ENCODE data around the gene MYLK.

MYLK gene

GRCh38 chr3:123871946-123872345 is 12.2 kb downstream of the MYLK start:
- no peak for DNase-seq

DNA sequence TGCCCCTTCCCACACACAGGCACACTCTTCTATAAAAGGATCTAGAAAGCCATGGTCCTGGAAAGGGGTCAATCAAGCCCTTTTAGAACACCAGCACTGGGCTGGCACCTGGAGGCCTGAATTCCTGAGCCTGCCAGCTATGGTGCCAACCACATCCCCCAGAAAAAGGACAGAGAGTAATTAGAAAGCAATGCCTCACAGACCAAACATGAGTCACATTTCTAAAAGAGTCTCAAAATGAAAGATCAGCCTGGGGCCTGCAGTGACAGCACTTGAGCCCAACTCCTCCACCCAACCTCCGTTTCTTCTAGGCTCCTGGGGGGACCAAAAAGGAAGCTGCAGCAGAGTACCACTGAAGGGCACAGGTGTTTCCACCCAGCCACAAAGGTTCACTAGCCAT is 14.1 kb downstream of the MYLK start:
- peak; percentile 53 for DNase-seq

- DNase-seq = no peak
These were observed 15.0 kb downstream of the MYLK start for GRCh38 chr3:123869165-123869564.

DNA sequence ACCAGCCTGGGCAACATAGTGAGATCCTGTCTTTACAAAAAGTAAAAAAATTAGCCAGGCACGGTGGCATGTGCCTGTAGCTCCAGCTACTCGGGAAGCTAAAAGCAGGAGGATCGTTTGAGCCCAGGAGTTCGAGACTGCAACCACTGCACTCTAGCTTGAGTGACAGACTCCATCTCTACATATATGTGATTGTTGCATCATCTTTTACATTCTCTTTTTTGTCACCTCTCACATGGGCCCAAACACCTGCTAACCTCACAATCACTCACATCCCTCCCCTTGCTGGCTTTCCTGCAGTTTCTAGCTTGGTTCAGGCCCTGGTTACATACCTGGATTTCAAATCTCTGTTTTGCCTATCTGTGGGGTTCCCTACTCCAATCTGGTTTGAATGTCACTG is 19.4 kb downstream of the MYLK start:
- no peak for DNase-seq

GRCh38 chr3:123862152-123862551 is 22.0 kb downstream of the MYLK start:
- no peak for DNase-seq

DNA sequence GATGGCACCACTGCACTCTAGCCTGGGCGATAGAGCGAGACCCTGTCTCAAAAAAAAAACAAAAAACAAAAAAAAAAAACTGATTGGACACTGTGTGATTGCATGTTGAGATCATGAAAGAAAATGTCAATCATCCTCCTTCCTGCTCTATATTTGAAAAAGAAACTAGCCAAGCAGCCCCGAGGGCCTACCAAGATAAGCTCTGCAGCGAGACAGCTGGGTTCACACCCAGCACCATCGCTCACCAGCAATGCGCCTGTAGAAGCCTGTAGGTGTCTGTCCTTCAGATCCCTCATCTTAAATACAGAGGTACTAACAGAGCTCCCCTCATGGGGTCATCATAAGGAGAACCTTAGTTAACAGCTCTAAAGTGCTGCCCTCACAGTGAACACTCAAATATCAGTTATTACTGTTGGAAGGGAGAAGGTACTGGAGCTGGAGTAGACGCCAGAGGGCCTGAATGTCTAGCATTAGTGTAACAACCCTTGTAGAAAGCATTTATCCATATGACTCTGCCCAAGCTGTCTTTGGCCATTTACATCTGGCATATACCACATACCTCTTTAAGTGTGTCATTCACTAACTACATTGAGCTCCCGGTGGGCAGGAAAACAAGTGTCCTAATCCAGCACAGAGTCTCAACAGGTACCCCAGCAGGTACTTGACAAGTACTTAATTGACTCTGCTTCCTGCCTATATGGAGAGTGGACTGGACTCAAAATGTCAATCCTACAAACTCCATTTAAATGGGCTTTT is 22.9 kb downstream of the MYLK start:
- DNase-seq = no peak

- no peak for DNase-seq
These were observed 25.0 kb downstream of the MYLK start for GRCh38 chr3:123859177-123859576.

DNA sequence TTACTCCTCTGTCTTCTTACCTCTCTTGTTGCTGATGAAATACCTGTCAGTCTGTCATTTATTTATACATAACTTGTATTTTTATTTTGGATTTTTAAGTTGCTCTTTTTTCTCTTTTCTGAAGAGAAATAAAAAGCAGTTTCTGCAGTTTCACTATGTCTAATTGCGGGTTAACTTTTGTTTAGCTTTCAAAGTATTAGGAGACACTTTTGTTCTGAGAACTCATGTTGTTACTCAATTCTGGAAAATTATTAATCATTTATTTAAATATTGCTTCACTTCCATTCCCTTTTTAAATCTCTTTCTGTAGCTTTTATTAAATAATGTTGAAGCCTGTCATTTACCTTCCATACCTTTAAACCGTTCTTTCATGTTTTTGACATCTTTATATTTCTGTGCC is 29.2 kb downstream of the MYLK start:
- DNase-seq = peak; percentile 26

DNA sequence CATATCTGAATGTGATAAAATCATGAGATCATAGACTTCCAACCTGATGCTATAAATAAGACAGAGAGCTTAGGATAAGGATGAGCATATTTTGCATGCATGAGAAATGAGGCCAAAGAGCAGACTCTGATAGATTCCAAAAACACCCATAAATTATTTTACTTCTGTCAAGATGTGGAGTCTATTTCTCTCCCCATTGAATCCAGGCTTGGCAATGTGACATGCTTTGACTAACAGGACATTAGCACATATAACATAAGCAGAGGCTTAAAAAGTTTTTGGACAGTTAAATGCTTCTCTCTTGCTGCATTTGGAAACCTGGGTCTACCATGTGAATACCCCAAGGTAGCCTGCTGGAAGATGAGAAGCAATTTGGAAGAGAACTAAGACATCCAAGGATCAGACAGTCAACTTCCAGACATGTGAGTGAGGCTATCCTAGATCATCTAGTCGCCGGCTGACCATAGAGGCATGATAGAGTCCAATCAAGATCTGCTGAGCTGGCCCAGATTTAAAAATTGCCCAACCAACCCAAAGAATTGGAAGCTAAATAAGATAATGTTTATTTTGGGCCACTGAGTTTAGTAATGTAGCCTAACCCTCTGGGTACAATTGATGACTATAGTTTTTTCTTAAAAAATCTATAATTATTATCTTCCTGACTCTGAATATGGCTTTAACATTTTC is 30.3 kb downstream of the MYLK start:
- DNase-seq = no peak

DNA sequence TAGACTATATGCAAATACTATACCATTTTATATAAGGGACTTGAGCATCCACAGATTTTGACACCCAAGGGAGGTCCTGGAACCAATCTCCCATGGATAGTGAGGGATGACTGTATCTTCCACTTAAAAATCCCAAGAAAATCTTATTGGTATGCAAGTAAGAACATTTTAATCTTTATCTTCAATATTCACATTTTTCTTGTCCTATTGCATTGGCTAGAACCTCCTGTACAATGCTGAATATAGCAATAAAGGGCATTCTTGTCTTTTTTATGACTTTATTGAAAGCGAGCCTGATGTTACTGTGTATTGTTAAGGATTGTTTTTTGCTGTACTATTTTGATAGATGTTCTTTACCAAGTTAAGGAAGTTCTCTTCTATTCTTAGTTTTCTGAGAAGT is 36.9 kb downstream of the MYLK start:
- DNase-seq = no peak

GRCh38 chr3:123843668-123844067 is 40.5 kb downstream of the MYLK start:
- DNase-seq = no peak

GRCh38 chr3:123842711-123843110 is 41.4 kb downstream of the MYLK start:
- DNase-seq = no peak

DNA sequence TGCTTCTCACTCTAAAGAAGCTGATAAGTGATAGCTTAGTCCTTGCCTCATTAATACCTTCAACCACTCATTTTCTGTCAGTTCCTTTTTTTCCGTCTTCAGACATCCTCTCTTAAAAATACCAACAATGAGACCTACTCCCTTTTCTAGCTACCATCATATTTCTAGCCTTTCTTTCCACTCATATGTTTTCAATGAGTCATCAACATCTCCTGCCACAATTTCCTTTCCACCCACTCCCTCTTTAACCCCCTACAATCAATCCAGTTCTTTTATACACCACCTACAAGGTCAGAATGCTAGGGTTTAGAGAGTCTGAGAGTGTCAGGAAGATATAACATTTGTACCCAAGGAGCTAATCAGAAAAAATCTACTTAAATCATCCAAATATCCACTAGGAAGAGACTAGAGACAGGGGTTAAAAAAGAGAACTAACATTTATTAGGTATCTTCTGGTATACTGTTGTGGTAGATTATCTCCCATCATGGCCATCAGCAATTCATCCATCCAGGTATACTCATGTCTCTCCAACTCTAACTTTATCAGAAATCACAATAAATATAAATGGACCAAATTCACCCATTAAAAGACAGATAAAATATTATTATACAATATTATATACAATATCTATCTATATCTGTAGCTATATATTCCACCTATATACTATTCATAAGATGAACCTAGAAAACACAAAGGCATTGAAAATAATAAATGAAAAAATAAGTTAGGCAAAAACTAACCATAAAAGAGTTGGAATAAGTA is 42.5 kb downstream of the MYLK start:
- DNase-seq = no peak

- no peak for DNase-seq
These were observed 43.2 kb downstream of the MYLK start for GRCh38 chr3:123840961-123841360.

GRCh38 chr3:123837858-123838257 is 46.3 kb downstream of the MYLK start:
- DNase-seq = no peak

DNA sequence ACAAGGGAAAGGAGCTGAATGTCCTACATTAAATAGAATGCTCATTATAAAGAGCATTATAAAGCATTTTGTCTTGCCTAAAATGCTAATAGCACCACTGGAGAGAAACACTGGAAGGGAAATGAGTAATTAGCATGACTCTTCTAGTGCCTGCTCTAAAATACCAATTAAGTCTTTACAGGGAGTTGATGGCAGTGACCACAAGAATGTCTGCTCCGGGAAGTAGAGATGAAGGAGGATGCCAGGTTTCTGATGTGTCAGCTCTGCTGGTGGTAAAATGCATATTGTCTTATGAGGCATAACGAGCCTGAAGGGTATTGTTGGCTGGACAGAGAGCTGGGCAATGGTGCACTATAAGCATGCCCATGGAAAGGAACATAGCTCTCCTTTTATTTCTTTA is 49.5 kb downstream of the MYLK start:
- DNase-seq = no peak

DNA sequence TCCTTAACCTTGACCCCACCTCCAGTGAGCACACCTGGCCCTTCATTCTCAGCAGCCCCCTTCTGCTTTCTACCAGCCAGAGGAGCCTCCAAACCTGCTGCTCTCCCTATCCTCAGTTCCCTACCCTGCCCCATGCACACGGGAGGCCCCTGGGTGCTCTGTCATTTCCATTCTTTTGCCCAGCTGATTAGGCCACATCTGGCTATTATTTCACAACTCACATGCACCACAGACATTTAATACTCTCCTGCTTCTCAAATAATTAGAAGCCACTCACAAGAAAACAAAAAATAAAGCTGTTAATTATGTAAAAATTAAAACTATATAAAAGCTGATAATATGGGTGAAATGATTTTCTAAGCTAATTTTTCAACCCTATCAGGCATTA is 50.7 kb downstream of the MYLK start:
- DNase-seq = no peak

DNA sequence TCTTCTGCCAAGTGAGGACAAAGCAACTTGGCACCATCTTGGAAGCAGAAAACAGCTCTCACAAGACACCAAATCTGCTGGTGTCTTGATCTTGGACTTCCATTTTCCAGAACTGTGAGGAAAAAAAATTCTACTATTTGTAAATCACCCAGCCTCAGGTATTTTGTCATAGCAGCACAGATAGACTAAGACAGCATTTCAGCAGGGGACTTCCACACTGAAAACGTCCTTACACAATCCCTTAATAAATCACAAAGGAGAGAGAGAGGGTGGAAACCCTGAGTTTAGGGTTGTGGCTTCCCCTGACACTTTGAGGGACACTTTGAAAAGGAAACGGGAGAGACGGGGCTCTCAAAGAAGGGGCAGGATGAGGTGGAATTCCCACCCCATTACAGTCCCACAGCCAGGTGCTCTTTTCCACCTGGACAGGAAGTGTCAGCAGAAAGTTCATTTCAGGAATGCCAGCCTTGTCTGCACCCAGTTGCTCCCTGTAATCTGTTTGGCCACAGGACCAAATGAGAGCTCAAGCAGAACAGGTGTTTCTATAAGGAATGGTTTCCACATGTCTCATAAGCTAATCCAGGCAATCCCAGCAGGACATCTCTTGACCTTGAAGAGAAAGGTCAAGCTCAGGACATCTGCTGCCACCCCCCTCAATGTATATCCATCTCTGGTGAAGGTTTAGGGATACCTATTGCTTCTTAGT is 51.3 kb downstream of the MYLK start:
- DNase-seq = no peak

DNA sequence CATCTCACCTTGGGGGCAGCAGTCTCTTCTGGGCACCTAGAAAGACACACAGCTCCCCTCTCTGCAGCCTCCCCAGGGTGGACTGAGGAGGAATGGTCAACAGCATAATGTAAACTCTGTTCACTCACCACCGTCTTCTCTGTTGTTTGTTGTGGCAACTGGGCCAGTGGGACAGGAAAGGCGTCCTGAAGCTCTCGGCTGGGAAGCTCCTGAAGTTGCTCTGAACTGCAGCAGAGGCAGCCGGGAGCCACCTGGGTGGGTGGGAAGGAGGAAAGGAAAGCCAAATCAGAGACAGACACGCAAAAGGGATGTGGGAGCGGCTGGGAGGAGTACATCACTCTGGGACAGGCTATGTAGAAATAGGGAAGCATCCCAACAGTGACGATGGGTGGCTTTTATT is 52.7 kb downstream of the MYLK start:
- DNase-seq = no peak

- no peak for DNase-seq
These were observed 62.2 kb downstream of the MYLK start for GRCh38 chr3:123821920-123822319.

- DNase-seq = no peak
These were observed 64.2 kb downstream of the MYLK start for GRCh38 chr3:123819949-123820348.

- no peak for DNase-seq
These were observed 65.2 kb downstream of the MYLK start for GRCh38 chr3:123818921-123819429.

- no peak for DNase-seq
These were observed 65.7 kb downstream of the MYLK start for GRCh38 chr3:123818324-123818920.

All from activated CD4-positive, alpha-beta T cell treated with anti-CD3 and anti-CD28 coated beads, Interleukin-2, Interleukin-6, amounts not matched to agents 100 ng/mL and 50 ng/mL, durations not matched to agents 16 hours and 8 hours (primary cell).